HG02798 (cell line): ENCODE results near the gene SAYSD1.
A peak's percentile ranks its signal among the peaks of the same experiment; 100 is the strongest.

ENCODE experiments used
- ATAC-seq: cut with Tn5 transposase; IDR thresholded peaks from one replicate; pipeline ENCODE4 v1.9.1; 2021; ENCODE audit warnings: mild to moderate bottlenecking; ENCODE audit not compliant: unreplicated experiment, poor library complexity

The SAYSD1 gene

GRCh38 chr6:39111280-39111679, 3.7 kb downstream of the SAYSD1 start:
- ATAC-seq, result no peak

- ATAC-seq, result no peak
These were observed 6.7 kb downstream of the SAYSD1 start for GRCh38 chr6:39108041-39108839.

DNA sequence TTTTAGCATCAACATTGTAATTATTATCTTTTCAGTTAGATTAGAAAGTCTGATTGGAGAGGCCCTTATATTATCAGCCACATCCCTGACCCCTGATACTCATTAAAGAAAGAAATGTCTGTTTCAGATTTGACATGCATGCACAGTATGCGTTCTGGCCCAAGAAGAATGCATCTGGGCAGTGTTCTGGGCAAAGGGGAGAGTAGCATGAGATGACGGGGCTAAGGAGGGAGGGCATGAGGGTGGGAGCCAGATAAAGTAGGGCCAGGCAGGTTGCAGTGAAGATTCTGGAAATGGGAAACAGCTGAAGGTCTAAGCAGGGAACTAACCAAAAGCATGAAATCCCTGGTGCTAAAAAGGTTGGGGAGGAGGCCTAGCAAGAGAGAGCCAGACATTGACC, 7.3 kb downstream of the SAYSD1 start:
- ATAC-seq, result no peak

DNA sequence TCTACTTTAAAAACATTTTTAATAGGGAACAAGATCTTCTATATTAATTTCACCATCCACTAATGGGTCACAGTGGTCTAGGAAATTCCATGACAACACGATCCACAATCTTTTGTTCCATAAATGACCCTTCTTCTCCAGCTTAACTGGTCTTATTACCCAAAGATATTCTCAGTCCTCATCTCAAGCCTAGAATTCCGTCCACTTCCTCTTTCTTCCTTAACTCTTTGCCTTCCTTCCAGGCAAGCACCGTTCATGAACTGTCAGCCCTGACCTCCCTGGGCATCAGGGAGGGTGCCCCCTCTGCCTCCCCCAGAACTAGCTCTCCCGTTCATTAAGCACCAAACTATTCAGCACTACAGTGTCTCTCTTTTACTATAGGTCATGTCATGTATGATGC, 8.0 kb downstream of the SAYSD1 start:
- ATAC-seq, result no peak

DNA sequence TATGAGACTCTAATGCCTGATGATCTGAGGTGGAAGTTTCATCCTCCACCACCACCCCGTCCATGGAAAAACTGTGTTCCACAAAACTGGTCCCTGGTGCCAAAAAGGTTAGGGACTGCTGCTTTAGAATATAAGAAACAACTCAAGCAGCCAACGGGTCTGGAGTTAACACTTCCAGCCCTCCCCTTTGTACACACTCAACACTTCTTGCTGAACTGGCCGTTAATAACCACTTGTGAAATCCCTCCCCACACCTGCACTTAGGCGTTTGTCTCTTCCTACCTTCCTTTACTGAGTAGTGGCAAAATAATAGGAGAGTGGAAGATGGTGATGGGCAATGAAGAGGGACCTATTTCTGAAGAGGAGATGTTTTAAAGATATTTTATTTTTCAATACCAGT, 10.5 kb downstream of the SAYSD1 start:
- no peak for ATAC-seq

GRCh38 chr6:39102821-39103136, 12.2 kb downstream of the SAYSD1 start:
- peak; percentile 47 for ATAC-seq

DNA sequence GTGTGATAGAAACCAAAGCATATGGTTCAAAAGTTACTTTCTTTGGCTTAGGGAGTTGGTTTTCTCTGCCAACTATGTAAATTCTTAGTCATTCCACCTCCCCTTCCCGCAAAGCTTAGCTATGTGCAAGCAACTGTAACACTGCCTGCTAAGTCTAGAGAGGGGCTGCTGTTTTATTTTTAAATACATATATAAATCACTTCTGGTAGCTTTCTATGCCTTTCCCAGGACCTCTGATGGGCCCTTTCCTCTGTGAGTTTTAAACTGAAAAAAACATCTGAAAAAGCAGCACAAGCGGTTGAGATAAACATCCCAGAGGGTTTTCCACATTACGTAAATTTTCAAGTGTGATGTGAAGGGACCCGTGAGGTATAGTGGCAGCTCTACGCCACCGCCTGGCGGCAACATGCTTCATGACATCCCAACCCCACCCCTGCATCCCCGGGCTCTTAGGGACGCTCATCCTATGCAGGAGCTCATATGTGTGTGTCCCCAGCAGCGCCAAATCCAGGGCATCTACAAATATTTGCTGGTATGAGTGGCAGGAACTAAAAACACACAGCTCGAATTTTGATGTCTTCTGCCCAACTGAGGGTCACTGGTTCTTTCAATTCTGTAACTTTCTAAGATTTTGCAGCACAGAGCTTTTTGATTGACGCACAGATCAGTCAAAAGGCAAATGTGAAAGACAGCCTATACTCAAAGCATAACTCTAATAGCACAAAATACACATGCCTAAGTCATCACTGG, 12.7 kb downstream of the SAYSD1 start:
- ATAC-seq, result peak; percentile 69

GRCh38 chr6:39100358-39100757, 14.6 kb downstream of the SAYSD1 start:
- ATAC-seq, result no peak

DNA sequence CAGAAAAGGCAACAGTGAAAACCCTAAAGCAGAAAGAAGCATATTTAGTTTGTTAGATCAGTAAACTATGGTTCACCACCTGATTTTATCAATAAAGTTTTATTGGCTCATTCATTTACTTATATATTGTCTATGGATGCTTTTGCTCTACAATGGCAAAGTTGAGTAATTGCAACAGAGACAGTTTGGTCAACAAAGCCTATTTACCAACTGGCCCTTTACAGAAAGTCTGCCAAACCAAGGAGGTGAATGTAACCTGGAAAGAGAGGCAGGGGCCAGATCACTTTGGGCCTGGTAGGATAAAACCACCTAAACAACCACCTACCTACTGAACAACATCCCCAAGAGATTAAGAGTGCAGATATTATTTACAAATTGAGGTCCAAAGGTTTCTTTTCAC, 19.4 kb downstream of the SAYSD1 start:
- no peak for ATAC-seq

DNA sequence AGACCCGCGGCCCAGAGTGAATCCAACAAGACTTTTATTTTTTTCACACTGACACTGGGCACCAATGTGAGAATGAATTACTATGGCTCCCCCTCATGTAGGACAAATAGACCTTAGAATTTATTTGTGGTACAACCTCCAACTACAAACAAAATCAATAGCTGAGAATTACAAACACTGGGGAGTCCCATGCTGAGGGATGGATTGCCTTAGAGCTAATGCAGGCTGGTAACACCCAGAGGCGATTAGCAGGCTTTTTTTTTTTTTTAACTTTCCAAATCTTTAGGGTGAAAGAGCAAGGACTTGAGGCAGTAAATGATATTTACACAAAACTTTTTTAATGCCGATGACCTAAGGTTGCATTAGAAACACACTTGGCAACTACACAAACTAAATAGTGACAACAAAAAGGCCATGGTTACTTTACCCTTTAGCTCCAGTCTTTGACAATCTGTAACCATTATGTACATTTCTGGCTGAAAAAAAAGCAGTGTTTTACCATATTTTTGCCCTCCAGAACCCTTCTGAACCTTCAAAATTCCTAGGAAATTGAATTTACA, 21.8 kb downstream of the SAYSD1 start:
- no peak for ATAC-seq

DNA sequence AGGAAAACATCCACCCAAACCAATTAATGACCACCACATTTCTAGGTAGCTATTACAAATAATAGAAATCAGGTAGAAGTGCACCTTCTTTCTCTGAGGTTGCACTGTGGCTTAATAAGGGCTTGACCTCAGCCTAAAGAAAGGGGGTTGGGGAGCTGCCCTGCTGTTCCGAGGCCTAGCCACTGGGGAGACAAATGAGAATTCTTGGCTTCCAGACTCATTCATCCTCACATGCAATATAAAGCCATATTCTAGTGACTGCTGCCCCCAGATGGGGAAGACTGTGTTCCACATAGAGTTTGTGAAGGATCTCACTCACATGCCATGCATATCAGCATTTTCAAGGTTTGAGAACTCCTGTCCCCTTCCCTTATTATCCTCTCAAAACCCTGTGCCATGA, 22.9 kb downstream of the SAYSD1 start:
- ATAC-seq, result no peak

- ATAC-seq, result no peak
These were observed 23.8 kb downstream of the SAYSD1 start for GRCh38 chr6:39091220-39091619.

DNA sequence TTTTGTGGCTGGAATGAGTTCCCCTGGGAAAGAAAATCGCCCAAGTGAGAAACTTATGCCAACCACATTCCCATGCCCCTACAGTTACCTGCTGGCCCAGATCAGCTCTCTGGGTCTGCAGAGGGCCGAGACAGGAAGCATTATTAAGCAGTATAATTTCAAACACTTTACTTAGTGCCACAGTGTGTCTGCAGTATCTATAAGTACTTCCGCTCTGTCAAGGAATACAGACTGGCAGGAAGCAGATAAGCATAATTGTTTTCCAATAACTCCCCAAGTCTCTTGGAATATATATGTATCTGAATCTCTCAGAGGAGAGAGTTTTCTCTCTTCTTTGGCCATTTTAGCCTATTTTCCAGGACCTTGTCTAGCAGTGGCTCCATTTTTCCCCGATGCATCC, 24.9 kb downstream of the SAYSD1 start:
- ATAC-seq, result no peak

DNA sequence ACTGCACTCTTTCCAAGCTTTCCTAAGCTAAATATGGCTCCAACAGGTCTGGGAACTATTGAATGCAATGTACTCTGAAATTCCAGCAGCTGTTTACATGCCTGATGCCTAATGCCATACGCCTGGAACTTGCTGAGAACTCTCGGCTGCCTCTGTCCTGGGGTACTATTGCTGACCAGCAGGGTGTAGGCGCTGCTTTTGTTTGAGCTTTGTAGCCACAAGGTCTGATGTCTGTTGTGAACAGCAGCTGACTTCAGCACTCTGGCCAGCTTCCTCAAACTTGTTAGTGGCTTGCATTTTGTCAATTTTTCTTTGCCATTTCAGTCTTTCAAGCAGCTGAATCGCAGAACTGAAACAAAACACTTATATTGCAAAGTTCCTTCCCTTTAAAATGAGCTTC, 26.7 kb downstream of the SAYSD1 start:
- no peak for ATAC-seq

GRCh38 chr6:39087197-39087596, 27.8 kb downstream of the SAYSD1 start:
- ATAC-seq, result no peak

DNA sequence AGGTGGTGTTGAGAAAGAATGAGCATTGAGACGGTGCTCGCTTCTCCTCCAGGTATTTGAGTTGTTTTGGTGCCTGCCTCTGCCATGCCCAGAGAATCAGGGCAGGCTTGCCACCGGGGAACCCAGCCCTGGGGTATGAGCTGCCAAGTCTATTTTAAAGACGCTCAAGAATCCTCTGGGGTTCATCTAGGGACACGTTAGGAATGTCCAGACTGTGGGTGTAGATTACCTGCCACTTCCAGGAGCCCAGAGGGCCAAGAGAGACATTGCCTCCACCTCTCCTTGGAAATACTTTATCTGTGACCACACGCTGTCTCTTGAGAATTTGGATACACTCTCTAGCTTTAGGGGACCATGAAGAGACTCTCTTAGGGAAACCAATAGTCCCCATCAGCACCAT, 28.3 kb downstream of the SAYSD1 start:
- ATAC-seq, result no peak

DNA sequence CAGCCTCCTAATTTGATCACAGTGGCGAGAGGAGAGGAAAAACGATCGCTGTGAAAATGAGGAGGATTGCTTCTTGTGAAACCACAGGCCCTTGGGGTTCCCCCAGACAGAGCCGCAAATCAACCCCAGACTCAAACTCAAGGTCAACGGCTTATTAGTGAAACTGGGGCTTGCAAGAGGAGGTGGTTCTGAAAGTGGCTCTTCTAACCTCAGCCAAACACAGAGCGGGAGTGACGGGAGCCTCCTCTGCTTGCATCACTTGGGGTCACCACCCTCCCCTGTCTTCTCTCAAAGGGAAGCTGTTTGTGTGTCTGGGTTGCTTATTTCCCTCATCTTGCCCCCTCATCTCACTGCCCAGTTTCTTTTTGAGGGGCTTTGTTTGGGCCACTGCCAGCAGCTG, 28.7 kb downstream of the SAYSD1 start:
- ATAC-seq, result peak; percentile 92

GRCh38 chr6:39085129-39085797, 29.7 kb downstream of the SAYSD1 start:
- ATAC-seq, result no peak

GRCh38 chr6:39084506-39084905, 30.5 kb downstream of the SAYSD1 start:
- no peak for ATAC-seq

DNA sequence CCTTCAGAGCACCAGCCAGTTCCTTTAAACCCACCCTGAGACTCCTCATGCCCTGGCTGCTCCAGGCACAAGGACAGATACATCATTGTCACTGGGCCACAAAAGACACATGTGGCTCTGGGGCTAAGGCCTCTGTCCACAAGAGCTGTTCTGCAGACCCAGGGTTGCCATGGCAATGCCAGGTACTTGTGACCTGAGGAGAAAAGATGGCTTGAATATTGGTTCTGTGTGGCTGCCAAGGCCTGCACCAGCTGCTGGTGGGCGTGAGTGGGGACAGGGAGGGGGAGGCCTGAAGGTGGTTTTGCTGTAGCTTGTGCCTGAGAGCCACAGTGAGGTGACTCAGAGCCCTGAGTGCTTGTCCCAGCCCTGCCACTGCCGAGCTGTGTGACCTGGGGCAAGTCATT, 31.8 kb downstream of the SAYSD1 start:
- ATAC-seq, result no peak

- no peak for ATAC-seq
These were observed 32.7 kb downstream of the SAYSD1 start for GRCh38 chr6:39082310-39082709.
